H1 (cell line): ENCODE measurements around the gene KCTD19. TPM values are rescaled to one million over a fixed set of nuclear protein-coding genes. Genes with fewer than 3 reads are reported as not detected.

Source experiments
- EGR1 ChIP-seq: IDR thresholded peaks from 2 replicates; pipeline ENCODE4 v1.6.1; 2011; ENCODE audit warnings: low read depth, low read length, borderline replicate concordance
- EZH2 ChIP-seq: fragments of 200-600 bp; sonication (generic); IDR thresholded peaks from 2 replicates; pipeline ENCODE4 v1.7.1; 2012; ENCODE audit warnings: low read depth, mild to moderate bottlenecking, moderate library complexity, low read length, inconsistent platforms; ENCODE audit not compliant: severe bottlenecking
- GABPA ChIP-seq: IDR thresholded peaks from 2 replicates; pipeline ENCODE4 v1.6.1; 2011; ENCODE audit warnings: mild to moderate bottlenecking, low read length, moderate library complexity, borderline replicate concordance; ENCODE audit not compliant: insufficient read depth
- GTF2F1 ChIP-seq: IDR thresholded peaks from 2 replicates; pipeline ENCODE4 v1.6.1; 2012; ENCODE audit warnings: low read depth, low read length, improper control_type of control experiment, borderline replicate concordance
- JUN ChIP-seq: IDR thresholded peaks from 2 replicates; pipeline ENCODE4 v1.6.1; 2011; ENCODE audit warnings: low read depth, mild to moderate bottlenecking, improper control_type of control experiment, low read length
- KDM1A ChIP-seq: fragments of 200-600, 300-600 bp; sonication (generic); IDR thresholded peaks from 2 replicates; pipeline ENCODE4 v1.7.1; 2016; ENCODE audit warnings: mild to moderate bottlenecking, low read length, borderline replicate concordance
- MAFK ChIP-seq: IDR thresholded peaks from 2 replicates; pipeline ENCODE4 v1.6.1; 2012; ENCODE audit warnings: low read depth, mild to moderate bottlenecking, improper control_type of control experiment, low read length
- NANOG ChIP-seq: IDR thresholded peaks from 2 replicates; pipeline ENCODE4 v1.6.1; 2011; ENCODE audit warnings: low read length, low read depth, mild to moderate bottlenecking, inconsistent platforms; ENCODE audit not compliant: insufficient read depth, poor library complexity, severe bottlenecking
- NRF1 ChIP-seq: IDR thresholded peaks from 2 replicates; pipeline ENCODE4 v1.6.1; 2011; ENCODE audit warnings: mild to moderate bottlenecking, low read depth, low read length, improper control_type of control experiment
- PHF8 ChIP-seq: fragments of 200-600 bp; sonication (generic); conservative IDR thresholded peaks from 2 replicates; pipeline ENCODE4 v1.7.1; 2012; ENCODE audit warnings: low read depth, mild to moderate bottlenecking, inconsistent platforms, low read length, moderate library complexity
- RAD21 ChIP-seq, 2 experiments: IDR thresholded peaks in 1 of 2; conservative IDR thresholded peaks in 1 of 2; 2 replicates each; pipeline ENCODE4 v1.6.1; 2011; ENCODE audit warnings: low read depth in 2 of 2, low read length in 2 of 2, improper control_type of control experiment in 1 of 2, inconsistent platforms in 1 of 2, mild to moderate bottlenecking in 1 of 2, moderate library complexity in 1 of 2
- SAP30 ChIP-seq: fragments of 300-600 bp; sonication (generic); IDR thresholded peaks from 2 replicates; pipeline ENCODE4 v1.7.1; 2012; ENCODE audit warnings: low read length, moderate library complexity, mild to moderate bottlenecking, inconsistent platforms; ENCODE audit not compliant: insufficient read depth, insufficient replicate concordance
- SIN3A ChIP-seq, 2 experiments: IDR thresholded peaks in 1 of 2; conservative IDR thresholded peaks in 1 of 2; 2 replicates each; pipeline ENCODE4 v1.6.1; 2011 to 2012; ENCODE audit warnings: low read length in 2 of 2, improper control_type of control experiment in 1 of 2, low read depth in 1 of 2, mild to moderate bottlenecking in 1 of 2
- SP1 ChIP-seq: IDR thresholded peaks from 2 replicates; pipeline ENCODE4 v1.6.1; 2011; ENCODE audit warnings: low read depth, low read length
- SP4 ChIP-seq: IDR thresholded peaks from 2 replicates; pipeline ENCODE4 v1.6.1; 2012; ENCODE audit warnings: low read length, inconsistent platforms
- YY1 ChIP-seq: IDR thresholded peaks from 2 replicates; pipeline ENCODE4 v1.6.1; 2011; ENCODE audit warnings: low read depth, mild to moderate bottlenecking, low read length
- polyA plus RNA-seq, 7 experiments: library from polyadenylated mRNA; depleted of rRNA in 3 of 7; stranded (reverse) in 5 of 7; unstranded in 2 of 7; fragments of >200 nt in 5 of 7; fragments of 200-250 nt in 2 of 7; gene quantifications; 1 replicate in 5 of 7; 2 replicates in 1 of 7; 4 replicates in 1 of 7; pipeline versions ENCODE4 v1.2.1 to v1.2.3, GENCODE V29; 2011 to 2013; ENCODE audit warnings: missing spikeins in 2 of 7, mixed read lengths in 2 of 7
- total RNA-seq: library from RNA; stranded (reverse); fragmentation: NEBNext Ultra II Directional; extraction: Animal tissue kit (Norgen Biotek cat#: 25700); gene quantifications from 2 replicates; pipeline ENCODE4 v1.2.1, GENCODE V29; 2021
- TF ChIP-seq, protein P1 (sequence below), 3 experiments: IDR thresholded peaks; 1 replicate in 2 of 3; 2 replicates in 1 of 3; pipeline versions ENCODE4 v1.5.1 to v1.6.1; 2011; ENCODE audit warnings: low read length in 3 of 3, mild to moderate bottlenecking in 3 of 3, inconsistent platforms in 2 of 3, low read depth in 1 of 3, moderate library complexity in 1 of 3; ENCODE audit not compliant: insufficient read depth in 1 of 3; ENCODE audit errors: control extremely low read depth in 1 of 3
- TF ChIP-seq, protein P2 (sequence below): IDR thresholded peaks from 2 replicates; pipeline ENCODE4 v1.6.1; 2012; ENCODE audit warnings: low read length, inconsistent platforms

KCTD19 gene
- total and polyA plus RNA-seq, 2 of the 8 experiments (the other 6 are each of a cell fraction or from before 2014, with no cell fraction given) = 0.06 to 0.24 TPM

DNA sequence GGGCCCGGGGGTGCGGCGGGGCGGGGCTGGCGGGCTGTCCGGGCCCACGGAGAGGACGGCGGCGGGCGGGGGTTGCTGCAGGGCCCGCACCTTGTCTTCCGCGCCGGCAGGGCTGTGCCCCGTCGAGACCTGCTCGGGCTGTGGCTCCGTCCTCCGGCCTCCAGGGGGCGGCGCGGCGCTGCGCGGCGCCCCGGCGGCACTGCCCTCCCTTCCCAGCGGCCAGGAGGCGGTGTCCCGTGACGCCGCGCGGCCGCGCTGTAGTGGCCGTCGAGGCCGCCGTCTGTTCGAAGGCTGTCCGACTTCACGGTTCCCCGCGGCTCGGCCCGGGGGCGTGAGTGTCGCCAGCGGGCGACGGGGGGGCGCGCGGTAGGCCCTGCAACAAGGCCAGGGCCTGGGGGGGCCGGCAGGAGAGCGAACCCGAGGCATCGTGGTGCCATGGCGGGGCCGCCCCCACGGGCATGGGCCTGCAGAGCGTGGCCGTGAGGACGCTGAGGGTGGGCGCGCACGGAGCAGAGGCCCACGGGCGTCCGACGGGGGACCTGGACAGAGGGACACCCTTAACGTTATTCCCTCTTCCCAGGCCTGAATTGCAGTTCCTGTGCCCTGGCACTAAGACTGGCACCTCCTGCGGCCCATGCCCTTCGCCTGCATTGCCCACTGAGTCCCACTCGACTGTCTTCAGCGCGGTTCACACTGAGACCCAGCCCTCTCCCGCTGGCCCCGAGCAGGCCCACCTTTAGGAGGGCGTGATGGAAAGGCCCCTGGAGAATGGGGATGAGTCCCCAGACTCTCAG is 47.0 kb downstream of the KCTD19 start, which contains the start of gene PLEKHG4 (continued):
- TF ChIP-seq, protein P1, sequence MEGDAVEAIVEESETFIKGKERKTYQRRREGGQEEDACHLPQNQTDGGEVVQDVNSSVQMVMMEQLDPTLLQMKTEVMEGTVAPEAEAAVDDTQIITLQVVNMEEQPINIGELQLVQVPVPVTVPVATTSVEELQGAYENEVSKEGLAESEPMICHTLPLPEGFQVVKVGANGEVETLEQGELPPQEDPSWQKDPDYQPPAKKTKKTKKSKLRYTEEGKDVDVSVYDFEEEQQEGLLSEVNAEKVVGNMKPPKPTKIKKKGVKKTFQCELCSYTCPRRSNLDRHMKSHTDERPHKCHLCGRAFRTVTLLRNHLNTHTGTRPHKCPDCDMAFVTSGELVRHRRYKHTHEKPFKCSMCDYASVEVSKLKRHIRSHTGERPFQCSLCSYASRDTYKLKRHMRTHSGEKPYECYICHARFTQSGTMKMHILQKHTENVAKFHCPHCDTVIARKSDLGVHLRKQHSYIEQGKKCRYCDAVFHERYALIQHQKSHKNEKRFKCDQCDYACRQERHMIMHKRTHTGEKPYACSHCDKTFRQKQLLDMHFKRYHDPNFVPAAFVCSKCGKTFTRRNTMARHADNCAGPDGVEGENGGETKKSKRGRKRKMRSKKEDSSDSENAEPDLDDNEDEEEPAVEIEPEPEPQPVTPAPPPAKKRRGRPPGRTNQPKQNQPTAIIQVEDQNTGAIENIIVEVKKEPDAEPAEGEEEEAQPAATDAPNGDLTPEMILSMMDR (IDR thresholded peaks at IDR 0.05; ENCODE audit: control extremely low read depth in 1 of 3, insufficient read depth in 1 of 3, low read depth in 1 of 3, low read length in 3 of 3) = peak; percentile 78 to 98 (median 83)
- peak; percentile 48 to 73 for TF ChIP-seq RAD21 (IDR thresholded peaks at IDR 0.05 in 1 of 2, conservative IDR thresholded peaks at IDR 0.05 in 1 of 2; ENCODE audit: low read depth in 2 of 2, low read length in 2 of 2)
- TF ChIP-seq PHF8 = peak; percentile 56; the same call in 1 of the 2 replicates
- TF ChIP-seq SP1 = no peak
- TF ChIP-seq SP4 = no peak
- 0 out of 2 replicates have a peak, but pooled peaks have one; percentile 37 for TF ChIP-seq KDM1A
- no peak; a peak in 1 of 4 replicates for TF ChIP-seq SIN3A (conservative IDR thresholded peaks at IDR 0.05 in 1 of 2, IDR thresholded peaks at IDR 0.05 in 1 of 2; ENCODE audit: low read depth in 1 of 2, low read length in 2 of 2)
- no peak for TF ChIP-seq EZH2
- no peak for TF ChIP-seq MAFK
- no peak for TF ChIP-seq JUN
- no peak for TF ChIP-seq NRF1
- no peak for TF ChIP-seq GTF2F1
- peak; percentile 49; the same call in 1 of the 2 replicates for TF ChIP-seq YY1
- TF ChIP-seq GABPA = no peak; the same call in 1 of the 2 replicates
- peak; percentile 49; the same call in 1 of the 2 replicates for TF ChIP-seq EGR1
- TF ChIP-seq NANOG = no peak
- TF ChIP-seq SAP30 = no peak
- TF ChIP-seq, protein P2, sequence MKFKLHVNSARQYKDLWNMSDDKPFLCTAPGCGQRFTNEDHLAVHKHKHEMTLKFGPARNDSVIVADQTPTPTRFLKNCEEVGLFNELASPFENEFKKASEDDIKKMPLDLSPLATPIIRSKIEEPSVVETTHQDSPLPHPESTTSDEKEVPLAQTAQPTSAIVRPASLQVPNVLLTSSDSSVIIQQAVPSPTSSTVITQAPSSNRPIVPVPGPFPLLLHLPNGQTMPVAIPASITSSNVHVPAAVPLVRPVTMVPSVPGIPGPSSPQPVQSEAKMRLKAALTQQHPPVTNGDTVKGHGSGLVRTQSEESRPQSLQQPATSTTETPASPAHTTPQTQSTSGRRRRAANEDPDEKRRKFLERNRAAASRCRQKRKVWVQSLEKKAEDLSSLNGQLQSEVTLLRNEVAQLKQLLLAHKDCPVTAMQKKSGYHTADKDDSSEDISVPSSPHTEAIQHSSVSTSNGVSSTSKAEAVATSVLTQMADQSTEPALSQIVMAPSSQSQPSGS = no peak
